Mucosa of descending colon (tissue), 3 donors: Measurements from ENCODE around the gene CAPS2. TPM values are rescaled to one million over a fixed set of nuclear protein-coding genes. Genes with fewer than 3 reads are reported as not detected.

Experiments used
- ATAC-seq: fragments of 200-7000 bp; cut with Tn5 transposase; one replicate; pipeline ENCODE4 v1.9.1; 2020; ENCODE audit warnings: mild to moderate bottlenecking, moderate library complexity
- DNase-seq, 3 donors: peaks; one replicate each; pipeline ENCODE4 v3.0.0-alpha.2; 2020
- H3K36me3 ChIP-seq: fragments of 200-600 bp; one replicate; pipeline ENCODE4 v1.8.0; 2021; ENCODE audit warnings: low read depth, mild to moderate bottlenecking
- H3K4me1 ChIP-seq: fragments of 200-600 bp; one replicate; pipeline ENCODE4 v1.8.0; 2021; ENCODE audit warnings: low read depth, mild to moderate bottlenecking
- H3K4me3 ChIP-seq: fragments of 200-600 bp; one replicate; pipeline ENCODE4 v1.8.0; 2021; ENCODE audit warnings: mild to moderate bottlenecking
- H3K9me3 ChIP-seq: fragments of 200-600 bp; one replicate; pipeline ENCODE4 v1.8.0; 2021; ENCODE audit warnings: mild to moderate bottlenecking
- CTCF ChIP-seq: fragments of 200-600 bp; IDR thresholded peaks from one replicate; pipeline ENCODE4 v1.8.0; 2022; ENCODE audit warnings: antibody characterized with exemption, mild to moderate bottlenecking
- intact Hi-C, 2 donors: fragments of 100-400 bp; cut with DNase I in 1 of 2; cut with micrococcal nuclease in 1 of 2; formaldehyde crosslinking; loops; one replicate each; pipeline versions ENCODE4 v1.11.0 to v1.11.1; 2022; cut with DNase I, micrococcal nuclease
- total RNA-seq, 3 donors: library from RNA; stranded (reverse); fragmentation: NEBNext Ultra II Directional in 2 of 3; extraction: Animal tissue kit (Norgen Biotek cat#: 25700) in 2 of 3; gene quantifications; one replicate each; pipeline versions ENCODE4 v1.2.1 to v1.2.4, GENCODE V29; 2021 to 2023
- donor health status: DM: no; HTN: no; CAD: no; lungs with moderate emphysema.
- donor health status: DM: no; HTN: no; CAD: no.
- donor health status: DM: no; HTN: yes; CAD: no.

CAPS2 gene
- total RNA-seq, 3 donors from 2014 or later, result 5.9 to 11.3 (median 7.1) TPM

GRCh38 chr12:75291014-75291413, 39.1 kb downstream of the CAPS2 start:
- no peak for TF ChIP-seq CTCF

GRCh38 chr12:75289753-75290152, 40.4 kb downstream of the CAPS2 start:
- Histone ChIP-seq H3K4me1 (no peaks in the 10 kb centered on the region), H3K36me3 (no peaks in the 10 kb centered on the region), H3K9me3 (no peaks in the 10 kb centered on the region), H3K4me3 (no peak overlapping the region)
- ATAC-seq (no peak), DNase-seq (peak in 1 of 3 donors; percentile 2)
- intact Hi-C loops, result no loop called here
- no peak for TF ChIP-seq CTCF

More at GRCh38 chr12:75291014-75291413, 39.1 kb downstream of the CAPS2 start:
- H3K4me3 ChIP-seq, result no peak overlapping the region
- H3K4me1 ChIP-seq, result no peaks in the 10 kb centered on the region
- no peaks in the 10 kb centered on the region for H3K9me3 ChIP-seq
- ATAC-seq (no peak), DNase-seq (no peak)
- intact Hi-C loops, result no loop called here
- H3K36me3 ChIP-seq, result no peaks in the 10 kb centered on the region

- no peak for ATAC-seq
- no peaks in the 10 kb centered on the region for H3K9me3 ChIP-seq
- intact Hi-C loops, result no loop called here
- H3K4me3 ChIP-seq, result no peak overlapping the region
- no peak for DNase-seq
- TF ChIP-seq CTCF, result no peak
- no peaks in the 10 kb centered on the region for H3K4me1 ChIP-seq
- H3K36me3 ChIP-seq, result no peaks in the 10 kb centered on the region
These were observed 41.3 kb downstream of the CAPS2 start for GRCh38 chr12:75288860-75289259.

- no peak for DNase-seq
- no peak for TF ChIP-seq CTCF
- intact Hi-C loops, result no loop called here
These were observed 54.4 kb downstream of the CAPS2 start for GRCh38 chr12:75275702-75276101.

GRCh38 chr12:75271576-75271975, 58.5 kb downstream of the CAPS2 start:
- intact Hi-C loops, result no loop called here
- Histone ChIP-seq H3K4me1 (no peaks in the 10 kb centered on the region), H3K4me3 (no peak overlapping the region), H3K36me3 (no peaks in the 10 kb centered on the region), H3K9me3 (no peaks in the 10 kb centered on the region)
- ATAC-seq (no peak), DNase-seq (no peak)
- no peak for TF ChIP-seq CTCF

More at GRCh38 chr12:75275702-75276101, 54.4 kb downstream of the CAPS2 start:
- H3K4me1 ChIP-seq, result no peaks in the 10 kb centered on the region
- no peak overlapping the region for H3K4me3 ChIP-seq
- ATAC-seq, result no peak
- no peaks in the 10 kb centered on the region for H3K9me3 ChIP-seq
- H3K36me3 ChIP-seq, result no peaks in the 10 kb centered on the region

GRCh38 chr12:75270157-75270556, 60.0 kb downstream of the CAPS2 start:
- intact Hi-C loops, result no loop called here
- no peak overlapping the region for H3K4me3 ChIP-seq
- no peak for TF ChIP-seq CTCF
- no peaks in the 10 kb centered on the region for H3K36me3 ChIP-seq
- no peaks in the 10 kb centered on the region for H3K4me1 ChIP-seq
- DNase-seq (no peak), ATAC-seq (no peak)
- H3K9me3 ChIP-seq, result no peaks in the 10 kb centered on the region
